K562 (cell line): Measurements from ENCODE around the gene PRKCQ. TPM values are rescaled to one million over a fixed set of nuclear protein-coding genes. Genes with fewer than 3 reads are reported as not detected.

ENCODE experiments used
- AFF1 ChIP-seq, 2 experiments: fragments of 450-650 bp; IDR thresholded peaks; 2 replicates each; pipeline ENCODE4 v1.6.1; 2018; ENCODE audit warnings: mild to moderate bottlenecking in 2 of 2, low read depth in 1 of 2; ENCODE audit not compliant: partially characterized antibody in 2 of 2
- CHD4 ChIP-seq: fragments of 200-600 bp; sonication (generic); IDR thresholded peaks from 3 replicates; pipeline ENCODE4 v1.6.1; 2012; ENCODE audit warnings: low read depth, mild to moderate bottlenecking, mixed read lengths, low read length, inconsistent platforms; ENCODE audit not compliant: insufficient read depth, insufficient replicate concordance, poor library complexity, severe bottlenecking
- ELF1 ChIP-seq: fragments of 200-800 bp; sonication (Bioruptor generic); IDR thresholded peaks from 2 replicates; pipeline ENCODE4 v1.6.1; 2016; ENCODE audit warnings: missing genetic modification characterization, missing compliant biosample characterization
- HOMEZ ChIP-seq: fragments of 250-450 bp; sonication (Bioruptor Pico); IDR thresholded peaks from 2 replicates; pipeline ENCODE4 v1.4.0; 2020; ENCODE audit warnings: mild to moderate bottlenecking, moderate library complexity
- KHSRP ChIP-seq: fragments of 450-650 bp; IDR thresholded peaks from 2 replicates; pipeline ENCODE4 v1.6.1; 2017
- NR2C2 ChIP-seq, 2 experiments: fragments of 200-800 bp in 1 of 2; sonication (Bioruptor generic) in 1 of 2; sonication (generic) in 1 of 2; formaldehyde crosslinking in 1 of 2; IDR thresholded peaks; 2 replicates each; pipeline versions ENCODE4 v1.6.1 to v1.8.0; 2016 to 2022; ENCODE audit warnings: mild to moderate bottlenecking in 1 of 2, missing compliant biosample characterization in 1 of 2, missing genetic modification characterization in 1 of 2, missing genetic modification reagents in 1 of 2
- RAD51 ChIP-seq: fragments of 450-650 bp; IDR thresholded peaks from 2 replicates; pipeline ENCODE4 v1.7.1; 2016; ENCODE audit warnings: low read depth, mild to moderate bottlenecking, borderline replicate concordance
- SAFB2 ChIP-seq: fragments of 200-400 bp; formaldehyde crosslinking; IDR thresholded peaks from 2 replicates; pipeline ENCODE4 v1.6.1; 2018; ENCODE audit warnings: borderline replicate concordance, low read length, low read depth, moderate library complexity; ENCODE audit not compliant: severe bottlenecking
- TFAM ChIP-seq: fragments of 250-450 bp; sonication (Bioruptor Pico); conservative IDR thresholded peaks from 2 replicates; pipeline ENCODE4 v1.5.0; 2021; ENCODE audit warnings: mild to moderate bottlenecking, moderate library complexity
- XRCC5 ChIP-seq: fragments of 200-400 bp; formaldehyde crosslinking; IDR thresholded peaks from 2 replicates; pipeline ENCODE4 v1.6.1; 2017; ENCODE audit warnings: low read depth, mild to moderate bottlenecking, low read length
- ZNF224 ChIP-seq: sonication (generic); formaldehyde crosslinking; IDR thresholded peaks from 2 replicates; pipeline ENCODE4 v1.8.0; 2022; ENCODE audit warnings: mild to moderate bottlenecking, missing genetic modification reagents
- ZNF398 ChIP-seq: fragments of 250-450 bp; sonication (Bioruptor Pico); IDR thresholded peaks from 2 replicates; pipeline ENCODE4 v1.8.0; 2021; ENCODE audit warnings: moderate library complexity, mild to moderate bottlenecking, inconsistent platforms
- ZNF695 ChIP-seq: fragments of 450-650 bp; formaldehyde crosslinking; IDR thresholded peaks from 2 replicates; pipeline ENCODE4 v1.4.0; 2020; ENCODE audit warnings: mild to moderate bottlenecking, moderate library complexity
- ZNF785 ChIP-seq: fragments of 250-450 bp; sonication (Bioruptor Pico); IDR thresholded peaks from 2 replicates; pipeline ENCODE4 v1.4.0; 2020; ENCODE audit warnings: mild to moderate bottlenecking
- polyA plus RNA-seq, 8 experiments: library from polyadenylated mRNA; depleted of rRNA in 4 of 8; stranded (reverse) in 5 of 8; unstranded in 3 of 8; fragments of >200 nt; fragmentation: Nextera tagmentation in 2 of 8; fragmentation: Illumina TruSeq in 1 of 8; extraction: Ambion mirVana in 2 of 8; extraction: Trizol in 1 of 8; gene quantifications; 2 replicates each; pipeline versions ENCODE4 v1.2.1 to v1.2.3, GENCODE V29; 2011 to 2014; ENCODE audit warnings: inconsistent platforms in 1 of 8, missing spikeins in 1 of 8
- total RNA-seq, 7 experiments: library from RNA; depleted of rRNA in 6 of 7; stranded (reverse); fragments of >200 nt in 6 of 7; fragmentation: Illumina TruSeq in 2 of 7; extraction: Trizol in 2 of 7; gene quantifications; 2 replicates each; pipeline versions ENCODE4 v1.2.1 to v1.2.3, GENCODE V29; 2011 to 2021; ENCODE audit warnings: low replicate concordance in 1 of 7
- TF ChIP-seq, protein P1 (sequence below): IDR thresholded peaks from 2 replicates; pipeline ENCODE4 v1.6.1; 2011; ENCODE audit warnings: borderline replicate concordance, low read depth, mild to moderate bottlenecking, moderate library complexity, low read length; ENCODE audit not compliant: insufficient read depth, poor library complexity, severe bottlenecking

PRKCQ gene
- total and polyA plus RNA-seq, 9 of the 15 experiments (the other 6 are each of a cell fraction or from before 2014, with no cell fraction given): 4.4 to 23.3 (median 14.6) TPM

GRCh38 chr10:6580279-6581029 is 378 bp upstream of the PRKCQ start (continued):
- TF ChIP-seq ZNF398 (no peak), XRCC5 (no peak), AFF1 (IDR thresholded peaks at IDR 0.05; ENCODE audit: low read depth in 1 of 2, partially characterized antibody in 2 of 2) (no peak), ZNF695 (CRISPR knock-in tag) (no peak), RAD51 (no peak), KHSRP (no peak), CHD4 (no peak), ZNF224 (no peak), NR2C2 (CRISPR knock-in tag; IDR thresholded peaks at IDR 0.05) (no peak), NR2C2 (tag; IDR thresholded peaks at IDR 0.05) (peak; percentile 21), TFAM (CRISPR knock-in tag) (no peak), ELF1 (no peak), HOMEZ (CRISPR knock-in tag) (no peak), ZNF785 (no peak), SAFB2 (no peak)
- TF ChIP-seq, protein P1, sequence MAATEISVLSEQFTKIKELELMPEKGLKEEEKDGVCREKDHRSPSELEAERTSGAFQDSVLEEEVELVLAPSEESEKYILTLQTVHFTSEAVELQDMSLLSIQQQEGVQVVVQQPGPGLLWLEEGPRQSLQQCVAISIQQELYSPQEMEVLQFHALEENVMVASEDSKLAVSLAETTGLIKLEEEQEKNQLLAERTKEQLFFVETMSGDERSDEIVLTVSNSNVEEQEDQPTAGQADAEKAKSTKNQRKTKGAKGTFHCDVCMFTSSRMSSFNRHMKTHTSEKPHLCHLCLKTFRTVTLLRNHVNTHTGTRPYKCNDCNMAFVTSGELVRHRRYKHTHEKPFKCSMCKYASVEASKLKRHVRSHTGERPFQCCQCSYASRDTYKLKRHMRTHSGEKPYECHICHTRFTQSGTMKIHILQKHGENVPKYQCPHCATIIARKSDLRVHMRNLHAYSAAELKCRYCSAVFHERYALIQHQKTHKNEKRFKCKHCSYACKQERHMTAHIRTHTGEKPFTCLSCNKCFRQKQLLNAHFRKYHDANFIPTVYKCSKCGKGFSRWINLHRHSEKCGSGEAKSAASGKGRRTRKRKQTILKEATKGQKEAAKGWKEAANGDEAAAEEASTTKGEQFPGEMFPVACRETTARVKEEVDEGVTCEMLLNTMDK: peak; percentile 91
